ENCODE results near the gene JDP2. TPM values are rescaled to one million over a fixed set of nuclear protein-coding genes. Genes with fewer than 3 reads are reported as not detected.

The JDP2 gene
- total RNA-seq, 1 donor from 2014 or later: 43.5 TPM

GRCh38 chr14:75393794-75394193 lies 34.0 kb upstream of the JDP2 start:
- no peaks in the 10 kb centered on the region for H3K36me3 ChIP-seq (ENCODE audit: control insufficient read depth, insufficient read depth, low read length)
- H3K4me3 ChIP-seq (ENCODE audit: low read depth, low read length): no peak overlapping the region
- TF ChIP-seq, protein P1, sequence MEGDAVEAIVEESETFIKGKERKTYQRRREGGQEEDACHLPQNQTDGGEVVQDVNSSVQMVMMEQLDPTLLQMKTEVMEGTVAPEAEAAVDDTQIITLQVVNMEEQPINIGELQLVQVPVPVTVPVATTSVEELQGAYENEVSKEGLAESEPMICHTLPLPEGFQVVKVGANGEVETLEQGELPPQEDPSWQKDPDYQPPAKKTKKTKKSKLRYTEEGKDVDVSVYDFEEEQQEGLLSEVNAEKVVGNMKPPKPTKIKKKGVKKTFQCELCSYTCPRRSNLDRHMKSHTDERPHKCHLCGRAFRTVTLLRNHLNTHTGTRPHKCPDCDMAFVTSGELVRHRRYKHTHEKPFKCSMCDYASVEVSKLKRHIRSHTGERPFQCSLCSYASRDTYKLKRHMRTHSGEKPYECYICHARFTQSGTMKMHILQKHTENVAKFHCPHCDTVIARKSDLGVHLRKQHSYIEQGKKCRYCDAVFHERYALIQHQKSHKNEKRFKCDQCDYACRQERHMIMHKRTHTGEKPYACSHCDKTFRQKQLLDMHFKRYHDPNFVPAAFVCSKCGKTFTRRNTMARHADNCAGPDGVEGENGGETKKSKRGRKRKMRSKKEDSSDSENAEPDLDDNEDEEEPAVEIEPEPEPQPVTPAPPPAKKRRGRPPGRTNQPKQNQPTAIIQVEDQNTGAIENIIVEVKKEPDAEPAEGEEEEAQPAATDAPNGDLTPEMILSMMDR (IDR thresholded peaks at IDR 0.05; ENCODE audit: insufficient read depth, low read length, poor library complexity, severe bottlenecking): no peak
- peaks cover 8% of the 10 kb centered on the region for H3K27me3 ChIP-seq (ENCODE audit: control insufficient read depth, insufficient read depth, low read length)
- DNase-seq (ENCODE audit: low read depth): no peak

- peaks cover 8% of the 10 kb centered on the region for H3K27me3 ChIP-seq (ENCODE audit: control insufficient read depth, insufficient read depth, low read length)
- TF ChIP-seq, protein P1 (IDR thresholded peaks at IDR 0.05; ENCODE audit: insufficient read depth, low read length, poor library complexity, severe bottlenecking): no peak
- no peak for DNase-seq (ENCODE audit: low read depth)
- H3K36me3 ChIP-seq (ENCODE audit: control insufficient read depth, insufficient read depth, low read length): no peaks in the 10 kb centered on the region
- H3K4me3 ChIP-seq (ENCODE audit: low read depth, low read length): no peak overlapping the region
Observed at GRCh38 chr14:75395862-75396261, 32.0 kb upstream of the JDP2 start.

DNA sequence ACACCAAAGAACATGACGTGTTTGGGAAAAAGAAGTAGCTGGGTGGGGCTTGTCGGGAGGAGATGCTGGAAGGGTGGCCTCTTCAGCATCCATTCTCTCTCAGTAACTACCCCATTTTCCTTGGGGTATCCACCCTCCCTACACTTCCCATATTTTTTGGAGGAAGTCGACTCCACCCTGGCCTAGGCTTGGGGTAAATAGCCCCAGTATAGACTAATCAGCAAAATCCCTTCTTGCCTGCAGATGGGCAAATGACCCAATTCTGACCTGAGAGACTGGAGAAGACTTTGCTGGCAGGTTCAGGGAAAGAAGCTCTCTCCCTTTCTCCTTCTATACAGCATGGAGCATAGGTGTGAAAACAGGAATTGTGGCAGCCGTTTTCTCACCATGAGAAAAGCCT lies 28.5 kb upstream of the JDP2 start:
- TF ChIP-seq, protein P1 (IDR thresholded peaks at IDR 0.05; ENCODE audit: insufficient read depth, low read length, poor library complexity, severe bottlenecking): no peak

GRCh38 chr14:75399843-75400775 lies 27.7 kb upstream of the JDP2 start:
- H3K27me3 ChIP-seq (ENCODE audit: control insufficient read depth, insufficient read depth, low read length): peaks cover 5% of the 10 kb centered on the region
- peak; percentile 47 for DNase-seq (ENCODE audit: low read depth)
- TF ChIP-seq, protein P1 (IDR thresholded peaks at IDR 0.05; ENCODE audit: insufficient read depth, low read length, poor library complexity, severe bottlenecking): no peak
- H3K36me3 ChIP-seq (ENCODE audit: control insufficient read depth, insufficient read depth, low read length): no peaks in the 10 kb centered on the region
- H3K4me3 ChIP-seq (ENCODE audit: low read depth, low read length): no peak overlapping the region

More for the DNA sequence above, 28.5 kb upstream of the JDP2 start:
- Histone ChIP-seq H3K27me3 (ENCODE audit: control insufficient read depth, insufficient read depth, low read length) (peaks cover 5% of the 10 kb centered on the region), H3K36me3 (ENCODE audit: control insufficient read depth, insufficient read depth, low read length) (no peaks in the 10 kb centered on the region), H3K4me3 (ENCODE audit: low read depth, low read length) (no peak overlapping the region)
- no peak for DNase-seq (ENCODE audit: low read depth)

- no peak for DNase-seq (ENCODE audit: low read depth)
- no peak overlapping the region for H3K4me3 ChIP-seq (ENCODE audit: low read depth, low read length)
- no peaks in the 10 kb centered on the region for H3K36me3 ChIP-seq (ENCODE audit: control insufficient read depth, insufficient read depth, low read length)
- H3K27me3 ChIP-seq (ENCODE audit: control insufficient read depth, insufficient read depth, low read length): no peaks in the 10 kb centered on the region
- TF ChIP-seq, protein P1 (IDR thresholded peaks at IDR 0.05; ENCODE audit: insufficient read depth, low read length, poor library complexity, severe bottlenecking): no peak
Observed at GRCh38 chr14:75401361-75401760, 26.5 kb upstream of the JDP2 start.
